GM18502 (cell line): ENCODE results near the gene HPCAL1.

ENCODE experiments used
- ATAC-seq: cut with Tn5 transposase; IDR thresholded peaks from one replicate; pipeline ENCODE4 v1.9.1; 2021; ENCODE audit warnings: mild to moderate bottlenecking; ENCODE audit not compliant: unreplicated experiment, poor library complexity

The HPCAL1 gene

DNA sequence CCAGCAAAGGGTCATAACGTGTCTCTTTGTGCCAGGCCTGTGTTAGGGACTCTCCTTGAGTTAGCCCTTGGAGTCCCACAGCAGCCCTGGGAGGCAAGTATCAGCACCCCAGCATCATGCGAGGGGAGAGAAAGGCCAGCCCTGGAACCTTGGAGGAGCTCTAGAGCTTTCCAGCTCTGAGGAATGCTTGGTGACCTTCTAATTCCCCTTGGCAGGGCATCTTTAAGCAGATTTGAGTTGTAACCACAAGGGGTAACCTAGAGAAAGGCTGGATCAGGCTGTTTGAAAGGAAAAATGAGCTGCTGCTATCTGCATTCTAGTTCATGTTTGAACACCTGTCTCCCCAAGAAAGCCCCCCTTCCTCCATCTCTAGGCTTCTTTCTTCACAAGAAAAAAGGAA, 169.3 kb downstream of the HPCAL1 start:
- no peak for ATAC-seq

DNA sequence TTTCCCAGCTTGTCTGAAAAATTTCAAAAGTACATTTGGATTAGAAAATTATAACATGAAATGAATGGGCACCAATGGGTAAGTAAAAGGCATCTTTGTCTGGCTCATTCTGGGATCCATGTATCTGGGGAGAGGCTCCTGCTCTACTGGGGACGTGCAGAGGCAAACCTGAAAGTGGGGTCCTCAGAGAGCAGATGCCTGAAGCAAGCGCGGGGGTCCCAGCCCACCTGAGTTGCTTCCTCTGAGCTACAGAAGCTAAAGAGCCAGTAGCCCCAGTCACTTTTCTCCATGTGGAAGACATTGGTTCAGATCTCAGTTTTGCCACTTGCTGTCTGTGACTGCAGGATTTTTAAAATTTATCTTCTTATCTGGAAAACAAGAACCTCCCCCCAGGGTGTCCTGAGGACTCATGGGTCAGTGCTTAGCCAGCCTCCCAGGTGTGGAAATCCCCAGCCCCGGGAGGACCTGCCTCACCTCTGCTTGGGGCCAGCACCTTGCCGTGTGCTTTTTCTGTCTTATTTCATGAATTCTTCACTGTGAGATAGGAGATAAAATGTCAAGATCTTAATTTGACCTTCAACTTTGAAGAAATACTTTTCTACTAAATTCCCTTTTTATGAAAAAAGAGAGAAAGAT, 170.5 kb downstream of the HPCAL1 start:
- ATAC-seq: no peak

DNA sequence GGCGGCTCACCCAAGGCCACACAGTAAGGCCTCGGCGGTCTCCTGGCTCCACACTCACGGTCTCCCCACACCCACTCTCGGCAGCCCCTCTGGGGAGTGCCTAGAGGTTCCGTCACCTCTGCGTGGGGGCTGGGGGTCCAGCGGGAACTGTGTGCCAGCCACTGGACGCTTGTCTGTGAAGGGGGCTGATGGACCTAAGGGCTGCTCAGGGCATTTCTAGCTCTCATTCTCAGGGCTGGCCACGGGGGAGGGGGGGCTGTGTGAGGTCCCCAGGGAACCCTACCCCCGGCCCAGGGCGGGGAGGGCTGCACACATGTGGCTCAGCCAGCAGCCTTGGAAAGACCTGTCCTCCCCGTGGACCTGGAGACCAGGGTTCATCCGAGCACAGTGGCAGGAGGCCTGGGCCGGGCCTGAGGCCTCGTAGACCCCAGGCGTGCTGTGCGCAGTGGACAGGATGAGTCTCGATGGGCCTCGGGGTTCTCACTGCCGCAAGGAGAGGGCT, 172.6 kb downstream of the HPCAL1 start:
- ATAC-seq: no peak

DNA sequence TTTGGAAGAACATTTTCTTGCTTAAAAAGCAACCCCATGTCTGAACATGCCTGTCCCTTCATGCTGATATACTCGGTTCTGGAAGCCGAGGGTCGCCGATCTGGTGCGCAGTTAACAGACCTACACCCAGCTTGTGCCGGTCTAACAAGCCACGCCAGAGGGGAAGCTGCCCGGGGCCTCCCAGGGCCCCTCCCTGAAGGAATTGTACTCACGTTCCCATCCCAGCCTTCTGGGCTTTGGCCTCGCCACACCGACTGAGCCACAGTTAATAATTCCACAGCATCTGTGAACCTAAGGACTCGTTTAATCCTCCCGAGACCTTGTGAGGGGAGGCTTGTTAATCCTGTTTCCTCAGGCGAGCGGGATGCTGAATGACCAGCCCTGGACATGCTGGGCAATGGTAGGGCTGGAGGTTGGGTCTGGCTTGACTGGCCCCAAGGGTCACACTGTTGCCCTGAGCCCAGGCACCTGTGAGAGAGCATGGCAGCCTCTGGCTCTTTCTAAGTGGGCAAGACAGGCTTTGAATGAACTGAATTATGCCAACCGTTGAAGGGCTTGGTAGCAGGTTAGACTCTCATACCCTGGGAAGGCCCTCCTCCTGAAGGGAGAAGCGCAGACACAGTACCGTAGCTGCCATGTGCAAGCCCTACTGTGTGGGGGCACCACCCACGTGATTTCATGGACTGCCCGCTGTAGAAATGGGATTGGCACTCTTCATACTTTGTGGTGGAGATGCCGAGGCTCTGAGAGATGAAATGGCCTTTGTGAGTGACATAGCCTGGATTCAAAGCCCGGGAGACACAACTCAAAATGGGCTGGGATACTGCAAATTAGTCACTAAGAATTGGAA, 173.3 kb downstream of the HPCAL1 start:
- no peak for ATAC-seq

DNA sequence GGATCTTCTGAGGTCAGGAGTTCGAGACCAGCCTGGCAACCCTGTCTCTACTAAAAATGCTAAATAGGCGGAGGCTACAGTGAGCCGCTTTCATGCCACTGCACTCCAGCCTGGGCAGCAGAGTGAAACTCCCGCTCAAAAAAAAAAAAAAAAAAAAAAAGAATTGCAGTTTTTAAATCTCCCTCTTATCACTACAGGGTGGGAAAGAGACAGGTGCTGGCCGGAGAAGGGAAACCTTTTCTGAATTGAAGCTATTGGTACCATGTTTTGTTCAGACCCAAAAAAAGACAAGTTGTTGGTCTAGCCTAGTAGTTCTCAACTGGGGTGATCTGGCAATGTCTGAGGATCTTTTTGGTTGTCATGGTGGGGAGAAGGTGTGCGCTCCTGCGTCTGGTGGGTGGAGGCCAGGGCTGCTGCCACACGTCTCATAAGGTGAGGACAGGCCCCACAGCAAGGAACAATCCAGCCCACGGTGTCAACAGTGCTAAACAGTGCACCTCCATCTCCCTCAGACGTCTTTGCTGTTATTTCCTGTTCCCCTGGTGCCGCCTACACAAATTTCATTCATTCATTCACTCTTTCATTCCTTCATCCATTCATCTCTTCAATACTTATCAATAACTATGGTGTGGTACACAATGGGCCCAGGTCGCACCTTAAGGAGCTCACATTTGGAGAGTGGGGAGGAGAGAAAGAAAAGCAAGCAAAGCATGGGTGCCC, 174.2 kb downstream of the HPCAL1 start:
- ATAC-seq: no peak
